Thyroid gland (tissue), 4 donors: ENCODE measurements around the gene MYO16.

Experiments
- POLR2A ChIP-seq, 2 donors: fragments of 450-650 bp; IDR thresholded peaks; one replicate each; pipeline ENCODE4 v1.6.1; 2017; ENCODE audit warnings: antibody characterized with exemption in 2 of 2, mild to moderate bottlenecking in 2 of 2, moderate library complexity in 1 of 2
- TF ChIP-seq, protein P1 (sequence below), 6 experiments: fragments of 200-600 bp in 3 of 6; fragments of 450-650 bp in 3 of 6; sonication (generic) in 3 of 6; IDR thresholded peaks; one replicate each; pipeline ENCODE4 v1.5.1; 2016 to 2019; ENCODE audit warnings: antibody characterized with exemption in 6 of 6, mild to moderate bottlenecking in 2 of 6, inconsistent platforms in 1 of 6, moderate library complexity in 1 of 6

DNA sequence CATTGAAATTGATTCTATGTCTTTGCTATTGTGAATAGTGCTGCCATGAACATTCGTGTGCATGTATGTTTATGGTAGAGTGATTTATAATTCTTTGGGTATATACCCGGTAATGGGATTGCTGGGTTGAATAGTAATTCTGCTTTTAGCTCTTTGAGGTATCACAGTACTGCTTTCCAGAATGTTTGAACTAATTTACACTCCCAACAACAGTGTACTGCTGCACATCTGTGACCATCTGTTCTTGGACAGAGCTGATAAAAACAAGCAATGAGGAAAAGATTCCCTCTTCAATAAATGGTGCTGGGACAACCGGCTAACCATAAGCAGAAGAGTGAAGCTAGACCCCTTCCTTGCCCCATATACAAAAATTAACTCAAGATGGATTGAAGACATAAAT lies 231.0 kb downstream of the MYO16 start:
- no peak for TF ChIP-seq POLR2A (IDR thresholded peaks at IDR 0.05)
- TF ChIP-seq, protein P1, sequence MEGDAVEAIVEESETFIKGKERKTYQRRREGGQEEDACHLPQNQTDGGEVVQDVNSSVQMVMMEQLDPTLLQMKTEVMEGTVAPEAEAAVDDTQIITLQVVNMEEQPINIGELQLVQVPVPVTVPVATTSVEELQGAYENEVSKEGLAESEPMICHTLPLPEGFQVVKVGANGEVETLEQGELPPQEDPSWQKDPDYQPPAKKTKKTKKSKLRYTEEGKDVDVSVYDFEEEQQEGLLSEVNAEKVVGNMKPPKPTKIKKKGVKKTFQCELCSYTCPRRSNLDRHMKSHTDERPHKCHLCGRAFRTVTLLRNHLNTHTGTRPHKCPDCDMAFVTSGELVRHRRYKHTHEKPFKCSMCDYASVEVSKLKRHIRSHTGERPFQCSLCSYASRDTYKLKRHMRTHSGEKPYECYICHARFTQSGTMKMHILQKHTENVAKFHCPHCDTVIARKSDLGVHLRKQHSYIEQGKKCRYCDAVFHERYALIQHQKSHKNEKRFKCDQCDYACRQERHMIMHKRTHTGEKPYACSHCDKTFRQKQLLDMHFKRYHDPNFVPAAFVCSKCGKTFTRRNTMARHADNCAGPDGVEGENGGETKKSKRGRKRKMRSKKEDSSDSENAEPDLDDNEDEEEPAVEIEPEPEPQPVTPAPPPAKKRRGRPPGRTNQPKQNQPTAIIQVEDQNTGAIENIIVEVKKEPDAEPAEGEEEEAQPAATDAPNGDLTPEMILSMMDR (IDR thresholded peaks at IDR 0.05), result no peak
